ENCODE results near the gene KCNQ5.

KCNQ5 gene

GRCh38 chr6:72810571-72811280 lies 188.9 kb downstream of the KCNQ5 start:
- TF ChIP-seq, protein P1, sequence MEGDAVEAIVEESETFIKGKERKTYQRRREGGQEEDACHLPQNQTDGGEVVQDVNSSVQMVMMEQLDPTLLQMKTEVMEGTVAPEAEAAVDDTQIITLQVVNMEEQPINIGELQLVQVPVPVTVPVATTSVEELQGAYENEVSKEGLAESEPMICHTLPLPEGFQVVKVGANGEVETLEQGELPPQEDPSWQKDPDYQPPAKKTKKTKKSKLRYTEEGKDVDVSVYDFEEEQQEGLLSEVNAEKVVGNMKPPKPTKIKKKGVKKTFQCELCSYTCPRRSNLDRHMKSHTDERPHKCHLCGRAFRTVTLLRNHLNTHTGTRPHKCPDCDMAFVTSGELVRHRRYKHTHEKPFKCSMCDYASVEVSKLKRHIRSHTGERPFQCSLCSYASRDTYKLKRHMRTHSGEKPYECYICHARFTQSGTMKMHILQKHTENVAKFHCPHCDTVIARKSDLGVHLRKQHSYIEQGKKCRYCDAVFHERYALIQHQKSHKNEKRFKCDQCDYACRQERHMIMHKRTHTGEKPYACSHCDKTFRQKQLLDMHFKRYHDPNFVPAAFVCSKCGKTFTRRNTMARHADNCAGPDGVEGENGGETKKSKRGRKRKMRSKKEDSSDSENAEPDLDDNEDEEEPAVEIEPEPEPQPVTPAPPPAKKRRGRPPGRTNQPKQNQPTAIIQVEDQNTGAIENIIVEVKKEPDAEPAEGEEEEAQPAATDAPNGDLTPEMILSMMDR (IDR thresholded peaks at IDR 0.05; ENCODE audit: control insufficient read depth, insufficient read depth, low read depth, low read length, missing control alignments): no peak
- no peak overlapping the region for H3K4me3 ChIP-seq (ENCODE audit: control insufficient read depth, low read depth, low read length)
- DNase-seq (ENCODE audit: low read depth): no peak

DNA sequence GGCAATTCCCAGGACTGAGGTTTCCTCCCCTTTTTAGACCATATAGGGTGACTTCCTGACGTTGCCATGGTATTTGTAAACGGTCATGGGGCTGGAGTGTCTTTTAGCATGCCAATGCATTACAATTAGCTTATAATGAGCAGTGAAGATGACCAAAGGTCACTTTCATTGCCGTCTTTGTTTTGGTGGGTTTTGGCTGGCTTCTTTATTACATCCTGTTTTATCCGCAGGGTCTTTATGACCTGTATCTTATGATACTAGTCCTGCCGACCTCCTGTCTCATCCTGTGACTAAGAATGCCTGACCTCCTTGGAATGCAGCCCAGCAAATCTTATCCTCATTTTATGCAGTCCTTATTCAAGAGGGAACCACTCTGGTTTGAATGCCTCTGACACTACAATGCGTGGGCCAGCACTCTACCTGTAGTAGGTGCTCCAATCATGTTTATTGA lies 190.1 kb downstream of the KCNQ5 start:
- H3K4me3 ChIP-seq (ENCODE audit: control insufficient read depth, low read depth, low read length): no peak overlapping the region
- TF ChIP-seq, protein P1 (IDR thresholded peaks at IDR 0.05; ENCODE audit: control insufficient read depth, insufficient read depth, low read depth, low read length, missing control alignments): no peak
- no peak for DNase-seq (ENCODE audit: low read depth)

- H3K4me3 ChIP-seq (ENCODE audit: control insufficient read depth, low read depth, low read length): no peak overlapping the region
- no peak for DNase-seq (ENCODE audit: low read depth)
- TF ChIP-seq, protein P1 (IDR thresholded peaks at IDR 0.05; ENCODE audit: control insufficient read depth, insufficient read depth, low read depth, low read length, missing control alignments): no peak
Measured at GRCh38 chr6:72813807-72814596, 192.1 kb downstream of the KCNQ5 start.

- no peak for DNase-seq (ENCODE audit: low read depth)
- TF ChIP-seq, protein P1 (IDR thresholded peaks at IDR 0.05; ENCODE audit: control insufficient read depth, insufficient read depth, low read depth, low read length, missing control alignments): no peak
Measured at GRCh38 chr6:72816022-72816421, 194.2 kb downstream of the KCNQ5 start.

DNA sequence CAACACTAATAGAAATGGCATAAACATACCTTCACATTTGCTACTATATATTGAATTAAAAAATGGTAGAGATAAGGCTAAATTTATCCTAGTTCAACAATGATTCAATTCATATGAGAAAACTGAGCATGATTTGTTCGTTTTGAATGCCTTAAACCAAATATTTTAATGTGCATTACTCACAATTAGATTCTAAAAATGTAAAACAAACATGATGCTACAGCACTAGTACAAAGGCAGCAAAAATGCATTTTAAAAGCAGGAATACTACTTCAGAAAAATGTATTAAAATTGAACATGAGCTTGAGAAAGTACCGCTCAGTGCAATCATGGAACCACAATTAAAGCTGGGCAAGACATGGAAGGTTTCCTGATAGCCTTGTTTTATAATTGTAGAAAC lies 195.3 kb downstream of the KCNQ5 start:
- no peak overlapping the region for H3K4me3 ChIP-seq (ENCODE audit: control insufficient read depth, low read depth, low read length)
- TF ChIP-seq, protein P1 (IDR thresholded peaks at IDR 0.05; ENCODE audit: control insufficient read depth, insufficient read depth, low read depth, low read length, missing control alignments): no peak
- no peak for DNase-seq (ENCODE audit: low read depth)

More at GRCh38 chr6:72816022-72816421, 194.2 kb downstream of the KCNQ5 start:
- no peak overlapping the region for H3K4me3 ChIP-seq (ENCODE audit: control insufficient read depth, low read depth, low read length)

DNA sequence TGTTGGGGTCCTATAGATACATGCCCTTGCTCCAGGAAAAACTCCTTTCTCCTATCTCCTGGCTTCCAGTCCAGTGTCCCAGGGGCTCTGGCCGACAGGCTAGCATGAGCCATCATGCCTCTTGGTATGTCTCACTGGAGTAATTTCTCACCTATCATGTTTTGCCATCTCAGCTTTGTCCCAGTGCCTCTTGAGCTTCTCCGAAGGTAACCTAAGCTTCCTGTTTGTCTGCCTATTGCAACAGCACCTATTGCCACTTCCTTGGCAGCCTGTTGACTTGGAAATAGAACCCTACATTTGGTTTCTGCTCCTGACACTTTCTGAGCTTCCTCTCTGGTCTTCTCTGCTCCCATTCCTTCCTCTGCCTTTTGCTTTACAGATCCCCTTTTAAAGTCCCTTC lies 197.7 kb downstream of the KCNQ5 start:
- H3K4me3 ChIP-seq (ENCODE audit: control insufficient read depth, low read depth, low read length): no peak overlapping the region
- TF ChIP-seq, protein P1 (IDR thresholded peaks at IDR 0.05; ENCODE audit: control insufficient read depth, insufficient read depth, low read depth, low read length, missing control alignments): no peak
- no peak for DNase-seq (ENCODE audit: low read depth)
